HG02610 (cell line): ENCODE results near the gene COL18A1.
"Not testable (repeated sequence)": the region's sequence is repeated elsewhere in the genome, so short reads cannot be mapped to it uniquely, and the experiment has no call there.

Experiments used
- ATAC-seq: cut with Tn5 transposase; IDR thresholded peaks from one replicate; pipeline ENCODE4 v1.9.1; 2021; ENCODE audit warnings: mild to moderate bottlenecking, moderate library complexity; ENCODE audit not compliant: unreplicated experiment

The COL18A1 gene

DNA sequence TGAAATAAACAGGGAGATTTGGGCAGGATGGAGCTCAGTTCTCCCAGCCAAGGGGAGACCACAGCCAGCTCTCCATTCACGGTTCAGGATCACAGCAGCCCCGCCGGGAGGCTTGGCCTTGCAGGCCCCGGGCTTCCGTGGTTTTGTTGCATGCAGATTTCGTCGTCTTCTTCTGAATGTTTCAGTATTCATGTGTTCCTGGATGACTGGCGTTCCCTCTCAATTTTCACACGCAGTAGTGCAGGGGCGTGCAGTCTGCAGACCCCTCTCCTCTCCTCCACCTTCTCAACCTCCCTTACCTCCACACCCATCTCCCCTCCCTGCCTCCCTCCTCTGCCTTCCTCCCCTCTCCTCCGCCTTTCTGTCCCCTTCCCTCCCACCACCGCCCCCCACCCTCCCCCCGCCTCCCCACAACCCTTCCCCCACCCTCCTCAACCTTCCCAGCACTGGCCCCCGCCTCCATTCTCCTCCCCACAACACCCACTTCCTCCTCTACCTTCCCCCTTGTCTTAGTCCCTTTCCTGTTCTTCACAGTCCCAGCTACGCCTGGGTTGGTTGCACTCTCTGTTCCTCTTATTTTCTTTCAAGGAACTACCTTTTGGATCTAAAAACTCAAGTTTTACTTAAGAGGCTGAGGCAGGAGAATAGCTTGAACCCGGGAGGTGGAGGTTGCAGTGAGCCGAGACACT lies 145.7 kb downstream of the COL18A1 start:
- ATAC-seq: peak; percentile 55

DNA sequence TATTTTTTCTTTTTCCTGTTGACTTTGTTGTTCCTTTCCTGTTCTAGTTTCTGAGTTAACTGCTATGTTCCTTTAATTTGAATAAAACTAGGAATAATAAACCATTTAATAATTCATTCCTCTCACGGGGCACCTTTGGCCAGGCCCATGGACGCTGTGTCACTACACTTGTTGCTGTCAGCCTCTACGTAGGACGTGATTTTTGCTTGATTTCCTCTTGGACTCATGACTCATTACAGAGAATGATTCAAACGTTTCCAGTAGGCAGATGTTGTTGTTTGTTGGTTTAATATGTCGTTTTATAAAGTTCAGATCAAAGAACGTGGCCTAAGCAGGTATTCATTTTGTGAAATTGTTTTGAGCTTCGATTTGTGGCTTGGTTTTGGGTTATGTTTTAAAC lies 146.4 kb downstream of the COL18A1 start:
- ATAC-seq: no peak

DNA sequence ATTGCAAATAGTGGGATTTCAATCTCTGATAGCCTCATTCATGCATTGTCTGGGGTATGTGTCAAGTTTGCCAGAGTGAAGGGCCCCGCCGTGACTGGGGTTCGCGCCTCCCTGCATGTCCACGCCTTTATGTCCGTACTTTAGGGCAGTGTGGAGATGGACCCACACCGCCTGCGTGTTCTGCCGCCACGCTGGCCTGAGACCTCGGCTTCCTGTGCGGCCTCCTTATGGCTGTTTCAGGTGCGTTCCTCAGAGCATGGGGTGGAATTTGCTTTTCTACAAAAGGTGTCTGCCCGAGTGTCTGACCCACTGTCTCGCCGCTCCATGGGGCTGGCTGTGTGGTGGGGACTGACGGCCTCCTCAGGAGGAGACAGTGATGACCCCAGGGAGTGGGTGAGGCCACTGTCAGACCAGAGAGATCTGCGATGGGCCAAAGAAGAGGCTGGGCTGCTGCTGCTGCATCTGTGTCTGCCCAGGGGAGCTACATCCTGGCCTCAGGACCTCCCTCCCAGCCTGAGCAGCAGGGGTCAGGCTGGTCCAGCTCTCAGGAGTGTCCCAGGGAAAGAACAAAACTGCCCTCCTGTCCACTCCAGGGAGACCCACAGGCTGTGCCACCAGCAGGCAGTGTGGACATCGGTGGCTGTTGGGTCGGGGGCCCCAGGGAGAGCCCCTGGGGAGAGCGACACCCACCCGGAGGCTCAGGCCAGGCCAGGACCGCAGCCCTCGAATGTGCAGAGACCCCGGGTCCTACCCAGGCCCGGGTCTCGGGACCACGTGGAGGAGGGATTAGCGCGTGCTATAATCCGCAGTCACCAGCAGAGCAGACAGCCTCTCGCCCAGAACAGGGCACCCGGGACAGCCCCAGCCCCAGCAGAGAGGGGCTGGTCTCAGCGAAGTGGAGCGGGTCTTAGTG lies 147.1 kb downstream of the COL18A1 start:
- ATAC-seq: no peak

DNA sequence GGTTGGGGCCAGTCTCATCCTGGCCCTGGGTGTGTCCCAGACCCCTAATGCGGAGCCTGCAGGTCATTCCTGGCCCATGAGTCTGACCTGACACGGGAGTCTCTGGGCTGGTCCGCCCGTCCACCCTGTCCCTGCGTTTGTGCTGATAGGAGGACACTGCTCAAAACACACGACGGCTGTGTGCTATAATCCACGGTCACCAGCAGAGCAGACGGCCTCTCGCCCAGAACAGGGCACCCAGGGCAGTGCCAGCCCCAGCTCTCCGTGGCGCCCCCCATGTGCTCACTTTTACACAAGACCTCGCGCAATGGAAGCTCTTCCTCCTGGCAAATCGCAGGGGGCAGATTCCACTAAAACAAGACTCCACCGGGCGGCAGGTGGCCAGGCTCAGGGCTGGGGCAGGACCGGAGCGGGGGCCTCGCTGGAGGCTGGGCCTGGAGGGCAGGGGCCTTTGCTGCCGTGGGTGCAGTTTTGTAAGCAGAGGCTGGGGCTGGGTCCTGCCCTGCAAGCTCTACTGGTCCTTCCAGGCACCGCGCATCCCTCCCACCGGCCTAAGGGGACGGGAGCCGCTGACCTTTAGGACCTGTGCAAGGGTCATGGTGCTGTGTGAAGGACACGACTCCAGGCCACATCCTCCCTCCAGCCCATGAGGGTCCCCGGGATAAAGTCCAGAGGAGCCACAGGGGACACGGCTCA lies 147.9 kb downstream of the COL18A1 start:
- ATAC-seq: no peak

DNA sequence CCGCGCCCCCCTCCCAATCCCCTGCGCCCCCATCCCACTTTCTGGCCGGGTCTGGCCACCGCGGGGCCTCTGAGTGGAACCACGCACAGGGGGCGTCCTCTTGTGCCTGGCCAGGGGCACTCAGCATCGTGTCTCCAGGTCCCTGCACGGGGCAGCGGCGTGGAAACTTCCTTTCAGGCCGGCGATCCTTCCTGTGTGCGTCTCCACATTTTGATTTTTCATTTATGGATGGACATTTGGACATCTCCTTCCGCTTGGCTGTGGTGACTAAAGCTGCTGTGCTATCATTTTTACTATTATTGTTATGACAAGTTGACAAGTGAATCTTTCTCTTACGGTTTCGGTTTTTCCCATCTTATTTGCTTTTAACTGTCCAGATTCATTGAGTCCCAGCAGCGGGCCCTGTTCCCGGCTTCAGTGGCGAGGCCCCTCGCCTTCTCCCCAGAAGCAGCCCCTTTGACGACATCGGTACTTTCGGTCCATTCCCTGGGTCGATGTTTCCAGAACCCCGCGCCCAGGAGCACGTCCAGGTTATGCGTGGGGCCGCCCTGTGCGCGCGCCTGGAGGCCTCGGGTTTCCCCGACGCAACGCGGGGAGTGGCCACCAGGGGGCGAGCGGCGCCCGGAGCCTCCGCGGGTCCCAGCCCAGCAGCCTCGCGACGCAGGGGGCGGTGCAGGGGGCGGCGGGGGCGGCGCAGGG lies 149.7 kb downstream of the COL18A1 start:
- peak; percentile 39 for ATAC-seq

DNA sequence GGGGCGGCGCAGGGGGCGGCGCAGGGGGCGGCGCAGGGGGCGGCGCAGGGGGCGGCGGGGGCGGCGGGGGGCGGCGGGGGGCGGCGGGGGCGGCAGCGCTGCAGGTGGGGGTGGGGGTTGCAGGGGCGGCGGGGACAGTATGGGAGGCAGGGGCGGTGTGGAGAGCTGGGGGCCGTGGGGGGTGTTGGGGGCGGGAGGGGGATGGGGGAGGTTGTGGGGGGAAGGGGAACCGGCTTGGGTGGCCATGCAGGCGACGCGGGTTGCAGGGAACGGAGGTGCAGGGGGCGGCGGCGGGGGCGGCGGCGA lies 150.2 kb downstream of the COL18A1 start:
- ATAC-seq: no peak

DNA sequence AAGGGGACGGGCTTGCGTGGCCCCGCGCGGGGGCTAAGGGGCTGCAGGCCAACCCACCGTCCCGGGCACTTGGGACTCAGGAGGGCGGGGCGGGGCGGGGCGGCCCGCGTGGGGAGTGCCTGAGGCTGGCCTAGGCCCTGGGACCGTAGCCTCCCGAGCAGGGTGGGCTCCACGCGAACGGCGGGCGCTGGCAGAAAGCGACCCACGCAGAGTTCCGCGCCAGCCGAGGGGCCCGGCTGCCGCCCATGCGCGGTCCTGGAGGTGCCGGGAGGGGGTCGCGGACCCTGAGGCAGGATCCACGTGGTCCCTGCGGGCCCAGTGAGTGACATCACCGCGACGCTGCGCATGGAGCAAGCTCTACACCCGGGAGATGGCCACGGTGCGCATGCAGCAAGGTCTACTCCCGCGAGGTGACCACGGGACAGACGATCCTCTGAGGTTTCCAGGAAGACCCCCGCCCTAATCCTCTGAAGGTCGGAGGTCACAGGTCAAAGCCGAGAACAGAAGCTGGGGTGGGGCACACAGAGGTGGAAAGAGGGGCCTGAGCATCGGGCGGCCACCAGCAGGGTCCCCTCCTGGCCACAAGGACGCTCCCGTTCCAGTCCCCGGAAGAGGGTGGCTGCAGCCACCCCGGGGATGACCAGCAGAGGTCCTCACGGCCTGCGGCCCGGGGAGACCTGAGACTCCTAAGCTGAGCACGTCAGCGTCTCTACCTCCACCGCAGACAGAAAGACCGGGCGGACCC lies 150.8 kb downstream of the COL18A1 start:
- peak; percentile 49 for ATAC-seq

DNA sequence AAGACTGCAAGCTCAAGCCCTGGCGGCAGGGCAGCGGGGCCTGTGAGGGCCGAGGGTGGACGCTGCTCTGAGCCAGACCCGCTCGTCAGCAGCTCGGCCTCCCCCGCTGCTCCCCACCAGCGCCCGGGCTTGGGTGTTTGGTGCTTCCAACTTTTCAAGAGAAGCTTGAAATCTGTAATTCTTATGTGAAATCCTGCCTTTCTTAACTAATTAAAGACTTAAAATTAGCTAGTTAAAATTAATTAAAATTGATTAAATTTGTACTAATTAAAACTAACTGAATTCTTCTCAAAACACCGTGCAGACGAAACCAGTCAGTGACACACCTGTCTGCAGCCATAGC lies 151.3 kb downstream of the COL18A1 start:
- ATAC-seq: no peak

DNA sequence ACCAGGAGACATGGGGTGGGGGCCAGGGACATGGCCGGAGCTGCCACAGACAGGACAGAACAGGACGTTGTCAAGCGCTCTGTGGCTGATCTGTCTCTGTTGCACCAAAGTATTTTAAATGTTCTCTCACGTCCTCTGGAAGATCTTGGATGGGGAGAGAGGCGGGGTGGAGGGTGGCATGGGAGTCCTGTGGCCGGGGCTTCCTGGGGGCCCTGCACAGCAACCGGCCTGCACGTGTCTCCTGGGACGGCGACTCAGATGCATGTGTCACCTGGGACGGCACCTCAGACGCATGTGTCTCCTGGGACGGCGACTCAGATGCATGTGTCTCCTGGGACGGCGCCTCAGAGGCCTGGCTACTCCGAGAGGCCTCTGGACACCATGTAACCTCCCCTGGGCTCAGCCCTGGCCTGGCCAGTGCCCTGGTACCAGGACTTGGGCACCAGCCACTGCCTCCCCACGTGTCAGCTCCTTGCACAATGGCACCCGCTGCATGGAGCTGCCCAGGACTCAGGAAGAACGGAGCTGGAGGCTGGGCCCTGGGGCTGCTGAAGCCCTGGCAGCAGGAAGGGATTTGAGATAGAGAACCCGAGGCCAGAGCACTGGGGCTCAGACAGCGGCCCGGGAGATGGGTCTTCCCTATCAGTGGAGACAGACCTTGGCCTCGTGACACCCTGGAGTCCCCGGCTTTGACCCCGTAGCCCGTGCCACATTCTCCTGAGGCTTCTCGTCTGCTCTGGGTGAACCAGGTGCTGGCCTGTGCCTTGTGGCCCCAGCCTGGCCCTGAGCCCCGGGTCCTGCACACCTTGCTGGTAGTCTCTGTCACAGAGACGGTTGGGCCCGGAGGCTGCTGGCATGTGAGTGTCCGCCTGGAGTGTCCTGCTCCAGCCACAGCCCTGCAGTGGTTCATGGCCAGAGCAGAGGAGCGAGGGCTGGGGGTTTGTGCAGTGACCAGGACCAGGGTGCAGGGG lies 152.0 kb downstream of the COL18A1 start:
- no peak for ATAC-seq

DNA sequence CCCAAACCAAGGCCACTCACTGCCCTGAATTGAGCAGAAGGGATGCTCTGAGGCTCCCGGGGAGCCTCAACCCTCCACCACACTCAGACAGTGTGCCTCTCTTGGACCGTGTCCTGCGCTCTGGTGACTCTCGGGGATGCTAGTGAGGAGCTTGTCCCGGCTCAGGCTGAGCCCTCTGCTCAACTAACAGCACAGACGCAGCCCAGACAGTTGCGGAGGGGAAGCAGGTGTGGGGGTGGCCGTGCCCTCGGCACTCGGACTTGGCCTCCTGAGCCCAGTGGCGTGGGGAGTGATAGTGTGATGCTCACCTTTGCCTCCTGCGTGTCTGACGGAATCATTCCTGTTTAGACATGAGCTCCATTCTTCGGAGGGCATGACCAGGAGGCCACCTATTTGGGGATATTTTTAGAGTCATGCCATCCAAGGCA lies 152.7 kb downstream of the COL18A1 start:
- no peak for ATAC-seq

DNA sequence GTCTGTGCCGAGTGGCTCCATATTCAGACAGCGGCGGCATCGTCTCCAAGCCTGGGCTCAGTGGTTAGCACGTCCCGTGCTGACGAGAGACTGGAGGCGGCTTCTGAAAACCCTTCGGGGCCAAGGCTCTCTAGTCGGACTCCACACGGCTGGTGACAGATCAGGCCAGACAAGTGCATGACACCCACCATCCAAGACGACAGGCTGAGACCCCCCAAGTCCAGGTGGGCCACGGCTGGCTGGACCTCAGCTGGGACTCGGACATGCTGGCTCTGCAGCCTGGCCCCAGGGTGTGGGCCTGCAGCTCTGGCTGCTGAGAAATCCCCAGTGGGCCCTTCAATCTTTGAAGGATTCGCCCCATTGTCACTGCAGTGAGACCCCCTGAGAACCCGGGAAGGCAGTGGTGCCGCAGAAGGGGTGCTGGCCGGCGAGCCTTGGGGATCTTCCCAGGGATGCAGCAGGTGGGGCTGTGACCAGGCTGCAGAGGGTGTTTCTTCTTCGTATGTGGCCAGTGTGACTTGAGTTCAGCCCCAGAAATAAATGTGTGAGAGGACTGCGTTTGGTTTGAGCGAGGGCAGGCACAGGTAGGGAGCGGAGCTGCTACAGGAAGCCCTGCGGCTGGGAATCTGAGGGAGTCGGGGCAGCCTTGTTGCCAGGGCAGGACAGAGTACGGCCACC lies 153.2 kb downstream of the COL18A1 start:
- ATAC-seq: no peak

DNA sequence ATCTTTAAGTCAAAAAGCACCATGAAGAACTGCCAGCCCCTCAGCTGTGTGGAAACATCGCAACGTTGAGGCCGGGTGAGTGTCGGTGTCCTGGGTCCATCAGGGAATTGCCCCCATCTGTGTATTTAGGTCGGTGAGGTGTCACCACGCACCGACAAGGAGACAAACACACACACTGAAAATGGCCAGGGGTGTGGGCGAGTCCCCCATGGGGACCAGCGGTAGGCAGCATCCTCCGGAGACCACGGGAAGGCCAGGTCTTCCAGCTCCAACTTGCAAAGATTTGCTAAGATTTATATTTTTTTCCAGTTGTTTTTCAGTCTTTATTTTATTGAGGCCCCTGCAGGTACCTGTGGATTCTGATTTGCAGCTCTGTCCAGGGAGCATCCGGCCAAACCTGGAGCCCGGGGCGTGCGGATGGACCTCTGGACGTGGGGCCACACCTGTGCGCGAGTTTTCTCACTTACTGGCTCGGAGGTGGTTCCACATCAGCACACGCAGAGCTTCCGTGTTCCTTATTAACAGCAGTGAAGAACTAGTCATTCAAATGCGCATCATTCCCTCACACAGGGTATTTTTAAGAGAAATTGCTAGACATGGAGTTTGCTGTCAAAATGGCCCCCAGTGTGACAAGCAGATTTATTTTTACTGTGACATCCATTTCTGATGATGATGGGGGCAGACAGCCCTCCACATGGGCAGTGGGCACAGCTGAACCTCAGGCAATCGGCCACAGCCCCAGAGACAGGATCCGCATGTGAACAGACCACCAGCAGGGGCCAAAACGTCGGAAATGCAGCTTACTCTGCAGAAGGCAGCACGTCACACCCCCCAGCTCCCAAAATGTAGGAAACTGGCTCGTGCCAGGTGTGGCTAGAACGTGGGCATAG lies 154.5 kb downstream of the COL18A1 start:
- no peak for ATAC-seq

DNA sequence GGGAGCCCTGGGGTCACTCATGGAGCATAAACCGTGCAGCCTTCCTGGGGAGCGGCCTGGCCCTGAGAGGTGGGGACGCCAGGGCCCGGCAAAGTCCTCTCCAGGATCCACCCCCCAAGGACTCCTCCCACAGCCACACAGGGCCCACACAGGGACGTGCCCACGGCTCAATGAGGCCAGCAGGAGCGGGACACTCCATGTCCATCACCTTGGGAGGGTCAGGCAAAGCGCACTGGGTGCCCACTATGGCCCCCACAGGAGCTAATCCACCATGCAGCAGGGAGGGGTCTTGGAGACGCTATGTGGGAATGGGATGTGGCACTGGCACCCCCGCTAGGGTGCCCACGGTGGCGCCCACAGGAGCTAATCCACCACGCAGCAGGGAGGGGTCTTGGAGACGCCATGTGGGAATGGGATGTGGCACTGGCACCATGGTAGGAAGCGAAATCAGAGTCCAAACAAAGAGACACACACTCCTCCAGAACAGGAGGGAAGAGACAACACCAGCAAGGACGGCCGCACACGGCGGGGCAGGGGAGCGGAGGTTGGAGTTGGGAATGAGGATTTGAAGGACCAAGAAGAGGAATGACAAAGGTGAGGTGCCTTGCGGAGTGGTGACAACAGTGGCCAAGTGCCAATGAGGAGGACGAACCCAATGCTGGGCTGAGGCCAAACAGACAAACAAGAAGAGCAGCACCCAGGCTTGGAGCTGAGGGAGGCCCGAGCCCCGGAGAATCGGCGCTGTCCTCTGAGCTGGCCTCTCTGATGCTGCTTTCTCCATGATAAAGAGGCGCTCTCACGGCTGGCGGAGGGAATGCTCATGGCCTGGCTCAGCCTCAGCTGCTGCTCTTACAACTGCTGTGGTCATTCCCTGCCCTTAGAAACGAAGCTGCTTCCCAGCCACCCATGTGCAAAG lies 155.4 kb downstream of the COL18A1 start:
- ATAC-seq: no peak

DNA sequence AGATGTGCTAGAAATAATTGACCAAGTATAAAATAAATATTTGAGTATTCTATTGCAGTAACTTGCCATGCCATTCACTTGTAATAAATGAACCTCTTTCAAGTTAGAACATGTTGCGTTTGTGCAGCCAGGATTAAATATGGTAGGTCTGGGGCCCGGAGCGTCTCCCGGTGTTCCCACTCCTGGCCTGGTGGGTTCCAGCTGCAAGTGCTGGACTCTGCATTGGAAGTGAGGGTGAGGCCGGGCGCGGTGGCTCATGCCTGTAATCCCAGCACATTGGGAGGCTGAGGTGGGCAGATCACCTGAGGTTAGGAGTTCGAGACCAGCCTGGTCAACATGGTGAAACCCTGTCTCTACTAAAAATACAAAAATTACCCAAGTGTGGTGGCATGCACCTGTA lies 156.3 kb downstream of the COL18A1 start:
- not testable (repeated sequence) for ATAC-seq

DNA sequence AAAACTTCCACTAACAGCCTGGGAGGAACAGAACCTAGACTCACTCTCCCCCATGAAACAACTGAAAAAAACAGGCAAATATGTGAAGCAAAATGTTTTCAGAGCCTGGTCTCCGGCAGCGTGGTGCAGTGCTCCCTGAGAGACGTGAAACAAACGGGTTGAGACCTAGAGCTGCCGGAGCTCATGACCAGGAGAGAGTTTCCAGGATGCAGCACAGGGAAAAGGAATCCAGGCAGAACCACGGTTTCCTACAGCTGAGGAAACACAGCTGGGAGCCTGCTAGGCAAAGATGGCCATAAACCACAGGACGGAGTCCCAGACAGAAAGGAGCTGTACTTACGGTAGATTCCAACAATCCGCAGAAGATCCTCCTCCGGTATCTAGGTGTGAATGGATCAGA lies 157.4 kb downstream of the COL18A1 start:
- ATAC-seq: no peak

DNA sequence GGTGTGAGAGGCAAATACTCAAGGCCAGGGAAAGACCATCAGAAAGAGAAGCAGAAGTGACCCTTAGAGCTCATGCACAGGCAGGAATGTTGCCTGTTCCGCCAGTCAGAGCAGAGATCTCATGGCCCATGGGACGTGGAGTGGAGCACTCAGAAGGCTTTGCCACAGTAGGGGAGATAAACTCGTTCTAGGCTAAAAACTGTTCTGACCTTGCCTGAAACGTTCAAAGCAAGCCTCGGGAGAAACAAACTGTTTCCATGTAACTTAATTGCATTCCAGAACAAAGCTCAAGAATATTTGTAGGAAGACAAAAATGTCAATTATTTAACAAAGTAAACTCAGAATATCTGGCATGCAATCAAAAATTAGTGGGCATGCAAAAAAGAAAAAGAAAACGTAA lies 158.0 kb downstream of the COL18A1 start:
- no peak for ATAC-seq
